Neural crest cell (in vitro differentiated cells): ENCODE results near the gene LAMA1. TPM values are rescaled to one million over a fixed set of nuclear protein-coding genes. Genes with fewer than 3 reads are reported as not detected.

Experiments
- DNase-seq: peaks from one replicate; pipeline ENCODE4 v3.0.0; 2021; ENCODE audit warnings: low read depth, mixed read lengths, low spot score
- H3K27ac Mint-ChIP-seq: one replicate; pipeline ENCODE4 v1.8.0; 2021; ENCODE audit warnings: mild to moderate bottlenecking, mixed read lengths; ENCODE audit not compliant: unreplicated experiment
- H3K27me3 Mint-ChIP-seq: 2 replicates; pipeline ENCODE4 v1.8.0; 2021; ENCODE audit warnings: low read depth, mild to moderate bottlenecking, mixed read lengths
- H3K36me3 Mint-ChIP-seq: 2 replicates; pipeline ENCODE4 v1.8.0; 2021; ENCODE audit warnings: low read depth, mild to moderate bottlenecking, mixed read lengths
- H3K4me1 Mint-ChIP-seq: 2 replicates; pipeline ENCODE4 v1.8.0; 2021; ENCODE audit warnings: mixed read lengths
- H3K4me3 Mint-ChIP-seq: one replicate; pipeline ENCODE4 v1.8.0; 2021; ENCODE audit warnings: mild to moderate bottlenecking, mixed read lengths
- H3K9me3 Mint-ChIP-seq: 2 replicates; pipeline ENCODE4 v1.8.0; 2021; ENCODE audit warnings: mixed read lengths
- total RNA-seq: library from RNA; stranded (reverse); gene quantifications from 2 replicates; pipeline ENCODE4 v1.2.1, GENCODE V29; 2021
- TF ChIP-seq, protein P1 (sequence below): fragments of 200-600 bp; sonication (generic); conservative IDR thresholded peaks from 2 replicates; pipeline ENCODE4 v1.5.0; 2021; ENCODE audit warnings: antibody characterized with exemption, mild to moderate bottlenecking

The LAMA1 gene
- total RNA-seq, 1 donor from 2014 or later: 102 TPM

DNA sequence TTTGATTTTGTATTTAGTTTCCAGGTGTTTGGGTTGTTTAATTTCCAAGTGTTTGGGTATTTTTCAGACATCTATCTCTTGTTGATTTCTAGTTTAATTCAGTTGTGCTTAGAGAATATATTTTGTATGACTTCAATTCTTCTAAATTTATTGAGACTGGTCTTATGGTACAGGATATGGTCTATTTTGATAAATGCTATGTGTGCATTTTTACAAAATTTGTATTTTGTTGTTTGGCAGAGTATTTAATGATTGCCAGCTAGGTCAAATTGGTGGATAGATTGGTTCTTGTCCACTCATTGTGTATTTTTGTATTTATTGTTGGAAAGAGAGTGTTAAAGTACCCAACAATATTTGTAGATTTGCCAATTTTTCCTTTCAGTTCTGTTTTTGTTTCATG, 23.7 kb upstream of the LAMA1 start:
- TF ChIP-seq, protein P1, sequence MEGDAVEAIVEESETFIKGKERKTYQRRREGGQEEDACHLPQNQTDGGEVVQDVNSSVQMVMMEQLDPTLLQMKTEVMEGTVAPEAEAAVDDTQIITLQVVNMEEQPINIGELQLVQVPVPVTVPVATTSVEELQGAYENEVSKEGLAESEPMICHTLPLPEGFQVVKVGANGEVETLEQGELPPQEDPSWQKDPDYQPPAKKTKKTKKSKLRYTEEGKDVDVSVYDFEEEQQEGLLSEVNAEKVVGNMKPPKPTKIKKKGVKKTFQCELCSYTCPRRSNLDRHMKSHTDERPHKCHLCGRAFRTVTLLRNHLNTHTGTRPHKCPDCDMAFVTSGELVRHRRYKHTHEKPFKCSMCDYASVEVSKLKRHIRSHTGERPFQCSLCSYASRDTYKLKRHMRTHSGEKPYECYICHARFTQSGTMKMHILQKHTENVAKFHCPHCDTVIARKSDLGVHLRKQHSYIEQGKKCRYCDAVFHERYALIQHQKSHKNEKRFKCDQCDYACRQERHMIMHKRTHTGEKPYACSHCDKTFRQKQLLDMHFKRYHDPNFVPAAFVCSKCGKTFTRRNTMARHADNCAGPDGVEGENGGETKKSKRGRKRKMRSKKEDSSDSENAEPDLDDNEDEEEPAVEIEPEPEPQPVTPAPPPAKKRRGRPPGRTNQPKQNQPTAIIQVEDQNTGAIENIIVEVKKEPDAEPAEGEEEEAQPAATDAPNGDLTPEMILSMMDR: no peak
- Mint-ChIP-seq H3K9me3 (no peaks in the 10 kb centered on the region), H3K27ac (no peak overlapping the region), H3K4me3 (no peak overlapping the region), H3K4me1 (no peaks in the 10 kb centered on the region), H3K36me3 (no peaks in the 10 kb centered on the region), H3K27me3 (no peaks in the 10 kb centered on the region)
- DNase-seq: no peak

DNA sequence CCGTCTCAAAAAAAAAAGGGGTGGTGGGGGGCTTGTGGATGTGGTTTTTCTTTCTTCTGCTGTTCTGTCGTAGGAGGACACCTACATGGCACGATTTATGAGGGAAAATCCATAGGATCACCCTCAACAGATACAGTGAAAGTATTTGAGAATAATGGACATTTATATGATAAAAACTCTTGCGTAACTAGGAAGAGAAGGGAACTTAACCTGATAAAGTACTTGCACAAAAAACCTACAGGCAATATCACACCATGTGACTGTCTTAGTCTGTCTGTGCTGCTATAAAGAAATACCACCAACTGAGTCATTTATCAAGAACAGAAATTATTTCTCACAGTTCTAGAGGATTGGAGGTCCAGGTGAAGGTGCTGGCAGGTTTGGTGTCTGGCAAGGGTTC, 21.8 kb upstream of the LAMA1 start:
- Mint-ChIP-seq H3K27ac (no peak overlapping the region), H3K27me3 (no peaks in the 10 kb centered on the region), H3K36me3 (no peaks in the 10 kb centered on the region), H3K4me1 (no peaks in the 10 kb centered on the region), H3K4me3 (no peak overlapping the region), H3K9me3 (peaks cover 2% of the 10 kb centered on the region)
- no peak for DNase-seq
- TF ChIP-seq, protein P1: no peak

DNA sequence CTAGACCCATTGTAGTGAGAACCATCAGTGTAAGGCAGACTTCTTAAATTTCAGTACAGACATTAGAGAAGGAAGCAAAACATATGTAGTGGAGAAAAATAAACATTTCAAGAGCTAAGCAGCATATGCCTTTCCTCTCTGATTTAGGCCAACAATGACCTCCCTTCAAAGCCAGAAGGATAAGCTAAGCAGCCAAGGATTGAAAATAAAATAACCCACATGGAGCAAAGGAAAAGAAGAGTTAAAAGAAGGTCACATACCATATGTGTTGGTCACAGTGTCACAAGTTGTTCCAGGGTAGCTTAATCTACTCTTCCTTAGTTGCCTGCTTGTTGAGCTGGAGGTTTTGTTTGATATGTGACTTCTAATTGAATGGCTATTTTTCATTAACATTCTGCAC, 15.6 kb upstream of the LAMA1 start:
- Mint-ChIP-seq H3K27me3 (no peaks in the 10 kb centered on the region), H3K4me3 (no peak overlapping the region), H3K4me1 (peaks cover 8% of the 10 kb centered on the region), H3K27ac (no peak overlapping the region), H3K9me3 (peaks cover 2% of the 10 kb centered on the region), H3K36me3 (no peaks in the 10 kb centered on the region)
- TF ChIP-seq, protein P1: no peak
- DNase-seq: no peak

DNA sequence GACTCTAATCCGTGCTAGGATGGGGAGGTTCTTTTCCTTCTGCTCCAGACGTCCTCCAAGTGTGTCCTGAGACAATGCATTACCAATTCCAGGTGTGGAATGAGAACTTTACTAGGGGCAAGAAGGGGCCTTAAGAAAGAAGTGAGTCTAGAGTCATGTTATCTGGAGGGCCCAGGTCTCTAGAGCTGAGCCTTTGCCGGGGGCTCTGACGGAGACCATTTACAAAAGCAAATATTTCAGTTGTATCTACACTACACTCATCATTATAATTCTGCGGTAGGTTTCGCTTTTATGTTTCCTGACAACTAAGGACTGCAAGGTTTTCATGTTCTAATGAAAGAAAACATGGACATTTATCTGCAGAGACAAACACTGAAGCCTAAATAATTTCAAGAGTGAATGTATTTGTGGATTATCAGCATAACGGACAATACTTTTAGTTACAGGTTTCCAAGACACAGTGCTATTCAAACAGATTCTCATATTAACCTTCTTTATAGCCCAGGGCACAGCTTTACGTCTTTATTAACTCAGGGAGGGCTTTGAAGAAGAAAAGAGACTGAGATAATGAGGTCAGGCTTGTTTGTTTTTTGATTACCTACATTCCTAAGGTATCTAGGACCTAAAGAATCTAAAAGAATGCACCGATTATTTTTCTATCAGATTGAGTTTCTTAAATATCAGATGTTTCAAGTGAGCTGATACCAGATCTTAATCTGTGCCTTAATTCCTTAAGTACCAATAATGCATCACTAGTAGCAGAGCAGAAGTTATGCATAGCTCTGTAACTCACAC, 15.0 kb upstream of the LAMA1 start:
- Mint-ChIP-seq H3K4me1 (peaks cover 8% of the 10 kb centered on the region), H3K27me3 (no peaks in the 10 kb centered on the region), H3K27ac (no peak overlapping the region), H3K36me3 (no peaks in the 10 kb centered on the region), H3K9me3 (peaks cover 2% of the 10 kb centered on the region), H3K4me3 (no peak overlapping the region)
- no peak for DNase-seq
- TF ChIP-seq, protein P1: no peak

DNA sequence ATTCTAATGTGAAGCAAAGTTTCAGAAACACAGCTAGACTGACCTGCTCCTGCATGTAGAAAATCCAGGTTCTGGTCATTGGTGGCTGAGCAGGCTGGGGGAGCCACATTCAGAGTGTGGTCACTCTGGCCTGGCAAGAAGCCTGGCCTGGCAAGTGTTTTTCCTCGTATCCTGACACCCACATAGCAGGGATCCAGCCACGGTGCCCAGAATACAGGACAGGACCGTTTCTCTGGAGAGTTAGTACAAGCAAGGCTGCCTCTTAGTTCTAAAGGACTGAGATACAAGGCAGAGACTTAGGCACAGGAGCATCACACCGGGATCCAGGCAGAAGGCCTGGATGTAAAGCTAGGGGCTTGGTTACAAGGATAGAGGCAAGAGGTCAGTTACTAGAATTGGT, 4.8 kb upstream of the LAMA1 start:
- Mint-ChIP-seq H3K4me1 (peaks cover 9% of the 10 kb centered on the region), H3K4me3 (no peak overlapping the region), H3K27ac (no peak overlapping the region), H3K36me3 (no peaks in the 10 kb centered on the region), H3K27me3 (no peaks in the 10 kb centered on the region), H3K9me3 (no peaks in the 10 kb centered on the region)
- DNase-seq: no peak
- TF ChIP-seq, protein P1: no peak
